Stimulated activated CD8-positive, alpha-beta memory T cell treated with anti-CD3 and anti-CD28 coated beads, Interleukin-4, amount 100 ng/mL, for 4 hours (primary cell): ENCODE results near the gene TMEM131.
"Not testable (repeated sequence)": the region's sequence is repeated elsewhere in the genome, so short reads cannot be mapped to it uniquely, and the experiment has no call there.

Source experiments
- DNase-seq, 2 donors: peaks; one replicate each; pipeline ENCODE4 v3.0.0-alpha.2; 2020; ENCODE audit warnings: low read depth in 2 of 2, low spot score in 1 of 2

The TMEM131 gene

DNA sequence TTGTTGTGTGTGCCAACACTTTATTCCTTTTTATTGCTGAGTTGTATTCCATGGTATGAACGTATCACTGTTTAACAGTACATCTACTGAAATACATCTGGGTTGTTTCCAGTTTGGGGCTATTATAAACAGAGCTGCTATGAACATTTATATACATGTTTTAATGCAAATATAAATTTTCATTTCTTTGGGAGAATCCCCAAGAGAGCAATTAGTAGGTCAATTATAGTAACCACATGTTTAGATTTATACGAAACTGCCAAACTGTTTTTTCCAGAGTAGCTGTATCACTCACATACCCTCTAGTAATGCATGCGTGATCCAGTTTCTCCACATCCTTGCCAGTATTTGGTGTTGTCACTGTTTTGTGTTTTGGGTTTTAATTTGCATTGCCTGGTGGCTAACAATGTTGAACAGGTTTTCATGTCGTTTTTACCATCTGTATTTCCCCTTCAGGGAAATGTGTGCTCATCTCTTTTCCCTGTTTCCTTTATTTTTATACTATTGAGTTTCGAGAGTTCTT lies 81.0 kb downstream of the TMEM131 start:
- DNase-seq = no peak

DNA sequence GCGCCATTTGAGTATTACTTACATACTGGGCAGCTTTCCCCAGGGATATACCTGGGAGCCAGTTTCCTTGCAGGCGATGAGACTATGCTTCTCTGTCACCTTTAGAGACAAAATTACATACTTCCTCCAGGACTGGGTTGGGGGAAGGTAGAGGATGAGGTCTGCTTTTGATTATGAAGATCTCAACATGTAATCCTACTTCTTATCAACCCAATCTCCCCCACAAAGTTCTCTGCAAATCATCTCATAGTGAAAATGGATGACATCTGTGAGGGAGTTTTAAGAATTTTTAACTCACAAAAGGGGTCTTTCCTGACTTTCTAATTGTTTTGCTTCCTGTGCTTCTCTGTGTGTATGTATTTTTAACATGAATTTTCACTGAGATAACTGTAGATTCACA lies 81.9 kb downstream of the TMEM131 start:
- no peak for DNase-seq

DNA sequence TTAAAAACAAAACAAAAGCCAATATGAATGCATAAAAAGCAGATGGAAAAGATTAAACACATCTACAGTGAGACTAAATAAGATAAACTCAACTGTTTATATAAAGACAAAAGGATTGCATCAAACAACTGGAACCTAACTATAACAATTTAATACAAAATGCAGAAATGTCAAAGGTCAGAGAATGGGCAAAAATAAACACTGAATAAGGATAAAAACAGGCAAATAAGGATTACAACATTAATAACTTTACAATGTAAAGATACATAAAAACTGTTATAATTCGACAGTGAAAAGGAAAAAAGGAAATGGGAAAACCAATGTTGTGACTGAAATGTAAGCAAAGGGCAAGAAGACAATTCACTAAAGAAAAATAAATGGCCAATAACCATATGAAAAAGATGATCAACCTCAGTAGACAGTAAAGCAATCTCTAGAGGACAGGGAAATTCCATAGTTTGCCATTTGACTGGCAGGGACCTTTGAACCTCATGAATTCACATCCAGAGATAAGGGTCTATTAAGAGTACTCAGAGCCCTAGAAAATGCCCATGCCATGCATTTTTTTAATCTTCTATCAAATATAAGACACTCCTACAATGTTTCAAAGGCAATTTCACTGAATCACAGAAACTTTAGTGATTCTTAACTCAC lies 83.7 kb downstream of the TMEM131 start:
- DNase-seq = no peak

DNA sequence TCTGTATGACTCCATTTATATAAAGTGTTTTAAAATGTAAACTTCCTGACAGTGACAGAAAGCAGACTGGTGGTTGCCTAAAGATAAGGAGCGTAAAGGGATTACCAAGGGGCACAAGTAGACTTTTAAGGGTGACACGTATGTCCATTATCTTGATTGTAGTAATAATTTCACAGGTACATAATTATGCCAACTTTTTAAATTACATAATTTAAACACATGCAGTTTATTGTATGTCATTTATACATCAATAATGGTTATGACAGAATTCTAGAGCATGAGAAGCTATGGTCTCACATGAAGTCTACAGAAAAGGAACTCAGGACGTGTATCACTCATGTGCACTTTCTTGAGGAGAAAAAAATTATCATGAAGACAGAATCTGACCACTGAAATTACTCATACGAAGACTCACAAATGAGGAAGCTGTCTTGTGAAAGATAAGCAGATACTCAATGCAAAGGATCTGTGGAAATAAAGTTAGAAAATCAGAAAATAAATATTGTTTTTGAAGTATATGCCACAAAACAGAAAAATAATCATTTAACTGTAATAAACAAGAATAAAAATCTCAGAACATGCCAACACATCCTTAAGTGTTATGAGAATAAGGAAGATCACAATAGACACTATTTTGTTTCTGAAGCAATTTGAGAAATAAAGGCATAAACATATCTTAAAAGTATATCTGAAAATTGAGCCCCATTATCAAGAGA lies 84.4 kb downstream of the TMEM131 start:
- no peak for DNase-seq

DNA sequence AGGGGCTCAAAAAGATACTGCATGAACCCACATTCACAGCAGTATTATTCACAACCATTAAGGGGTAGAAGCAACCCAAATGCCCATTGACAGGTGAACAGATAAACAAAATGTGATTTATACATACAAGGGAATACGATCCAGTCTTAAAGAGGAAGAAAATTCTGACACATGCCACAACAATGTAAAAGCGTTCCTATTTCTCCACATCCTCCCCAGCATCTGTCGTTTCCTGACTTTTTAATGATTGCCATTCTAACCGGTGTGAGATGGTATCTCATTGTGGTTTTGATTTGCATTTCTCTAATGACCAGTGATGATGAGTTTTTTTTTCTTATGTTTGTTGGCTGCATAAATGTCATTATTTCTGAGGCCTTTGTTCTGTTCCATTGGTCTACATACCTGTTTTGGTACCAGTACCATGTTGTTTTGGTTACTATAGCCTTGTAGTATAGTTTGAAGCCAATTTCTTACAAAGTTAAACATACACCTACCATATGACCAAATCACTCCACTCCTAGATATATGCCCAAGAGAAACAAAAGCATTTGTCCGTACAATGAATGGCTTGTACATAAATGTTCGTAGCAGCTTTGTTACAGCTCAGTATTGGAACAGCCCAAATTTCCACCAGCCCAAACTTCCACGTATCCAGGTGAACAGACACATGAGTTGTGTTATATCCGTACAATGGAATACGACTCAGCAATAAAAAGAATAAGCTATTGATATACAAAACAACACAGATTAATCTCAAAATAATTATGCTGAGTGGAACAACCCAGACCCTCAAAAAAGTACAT lies 85.1 kb downstream of the TMEM131 start:
- DNase-seq = no peak

DNA sequence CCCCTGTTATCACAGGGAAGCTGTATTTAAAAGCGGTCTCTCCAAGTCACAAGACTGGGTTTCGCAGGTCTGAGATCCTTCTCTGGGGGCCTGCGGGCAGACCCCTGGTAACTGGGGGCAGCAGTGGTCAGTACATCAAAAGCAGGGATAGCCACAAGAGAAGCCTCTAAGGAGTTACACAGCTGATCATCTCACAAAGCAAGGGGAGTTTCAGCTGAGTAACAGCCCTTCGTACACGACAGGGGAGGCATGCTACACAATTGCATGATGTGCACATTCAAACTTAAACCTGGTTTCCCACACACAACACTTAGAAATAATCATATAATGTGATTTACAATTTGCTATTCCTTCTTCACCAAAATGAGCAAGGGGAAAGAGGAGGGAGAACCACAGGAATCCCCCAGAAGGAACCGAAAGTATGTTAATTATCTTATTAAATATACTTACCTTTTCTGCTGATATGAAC lies 87.5 kb downstream of the TMEM131 start:
- no peak for DNase-seq

DNA sequence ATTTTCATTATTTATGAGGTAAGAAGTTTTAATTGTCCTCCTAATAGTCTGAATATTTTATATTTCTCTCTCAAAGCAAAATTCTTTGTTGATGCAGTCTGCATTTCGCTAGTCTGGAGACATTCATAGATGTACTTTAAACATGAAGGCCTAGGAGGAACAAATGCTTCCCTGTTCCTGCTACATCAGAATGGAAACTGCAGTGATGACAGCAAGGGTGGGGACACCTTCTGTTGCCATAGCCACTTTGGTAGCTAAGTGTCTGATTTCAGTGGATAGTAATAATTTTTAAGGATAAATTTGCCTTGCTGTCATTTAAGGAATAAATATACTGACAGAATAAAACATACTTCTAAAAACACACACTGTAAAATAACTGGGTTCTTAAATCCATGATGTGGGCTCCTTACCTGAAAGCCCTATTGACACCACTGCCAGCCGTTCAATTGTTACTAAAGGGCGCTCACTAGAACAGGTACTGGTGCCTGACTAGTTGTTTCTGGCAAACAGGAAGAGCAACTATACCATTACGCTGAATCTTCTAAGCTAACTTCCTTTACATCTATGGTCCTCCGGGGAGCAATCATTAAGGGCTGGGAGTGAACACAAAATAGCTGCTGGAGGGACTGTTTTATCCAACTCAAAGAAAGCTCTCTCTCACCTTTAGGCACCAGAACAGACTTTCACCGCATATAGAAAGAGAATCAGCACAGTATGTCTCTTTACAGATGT lies 88.2 kb downstream of the TMEM131 start:
- no peak for DNase-seq

DNA sequence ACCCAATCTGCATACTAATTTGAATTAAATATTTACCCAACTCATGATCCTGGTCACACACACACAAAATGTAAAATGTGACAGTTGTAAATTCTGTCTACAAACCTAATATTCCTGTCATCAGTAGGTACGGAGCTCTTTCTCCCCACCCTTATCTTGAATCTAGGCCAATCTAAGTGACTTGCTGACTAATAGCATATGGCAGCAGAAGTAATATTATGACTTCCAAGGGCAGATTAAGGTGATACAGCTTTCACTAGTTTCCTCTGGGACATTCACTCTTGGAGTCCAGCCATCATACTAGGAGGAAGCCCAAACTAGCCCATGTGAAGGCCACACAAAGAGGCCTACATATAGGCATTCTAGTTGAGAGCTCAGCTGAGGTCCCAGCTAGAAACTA lies 89.4 kb downstream of the TMEM131 start:
- no peak for DNase-seq

DNA sequence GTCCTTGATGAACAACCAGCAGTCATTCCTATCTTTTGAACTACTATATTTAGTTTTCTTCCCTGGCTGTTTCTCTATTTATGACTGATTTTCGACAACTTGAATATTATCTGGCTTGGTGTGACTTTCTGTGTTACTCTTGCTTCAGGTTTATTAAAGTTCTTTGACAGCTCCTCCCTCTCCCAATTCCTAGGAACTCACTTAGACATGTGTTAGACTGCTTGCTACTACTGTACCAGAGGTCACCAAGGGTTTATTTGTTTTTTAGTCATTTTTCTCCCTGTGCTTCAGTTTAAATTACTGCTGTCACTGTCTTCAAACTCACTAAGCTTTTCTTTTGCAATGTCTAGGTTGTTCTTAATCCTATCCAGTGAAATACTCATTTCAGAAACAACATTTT lies 90.5 kb downstream of the TMEM131 start:
- no peak for DNase-seq

DNA sequence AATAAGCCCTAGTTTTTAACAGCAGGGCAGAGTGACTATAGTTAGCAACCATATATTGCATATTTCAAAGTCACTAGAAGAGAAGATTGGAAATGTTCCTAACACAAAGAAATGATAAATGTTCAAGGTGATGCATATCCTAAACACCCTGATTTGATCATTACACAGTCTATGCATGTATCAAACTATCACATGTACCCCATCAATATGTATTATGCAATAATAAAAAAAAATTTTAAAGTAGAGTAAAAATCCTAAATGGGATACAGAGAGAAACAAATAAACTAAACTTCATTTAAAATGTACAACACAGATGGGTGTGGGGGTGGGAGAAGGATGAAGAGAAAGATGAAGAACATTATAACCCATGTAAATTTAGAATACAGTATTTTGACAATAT lies 93.9 kb downstream of the TMEM131 start:
- DNase-seq = no peak

DNA sequence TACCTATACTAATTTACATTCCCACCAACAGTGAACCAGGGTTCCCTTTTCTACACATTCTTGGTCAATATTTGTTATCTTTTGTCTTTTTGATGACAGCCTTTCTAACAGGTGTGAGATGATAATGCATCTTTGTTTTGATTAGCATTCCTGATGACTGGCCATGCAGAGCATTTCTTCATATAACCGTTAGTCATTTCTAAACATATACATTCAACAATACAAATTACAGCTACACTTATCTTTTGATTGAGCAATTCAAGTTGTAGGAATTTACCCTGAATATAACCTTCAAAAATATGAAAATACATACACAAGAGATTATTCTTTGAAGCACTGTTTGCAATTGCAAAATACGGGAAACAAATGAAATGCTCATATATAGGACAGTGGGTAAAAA lies 94.9 kb downstream of the TMEM131 start:
- DNase-seq = no peak

DNA sequence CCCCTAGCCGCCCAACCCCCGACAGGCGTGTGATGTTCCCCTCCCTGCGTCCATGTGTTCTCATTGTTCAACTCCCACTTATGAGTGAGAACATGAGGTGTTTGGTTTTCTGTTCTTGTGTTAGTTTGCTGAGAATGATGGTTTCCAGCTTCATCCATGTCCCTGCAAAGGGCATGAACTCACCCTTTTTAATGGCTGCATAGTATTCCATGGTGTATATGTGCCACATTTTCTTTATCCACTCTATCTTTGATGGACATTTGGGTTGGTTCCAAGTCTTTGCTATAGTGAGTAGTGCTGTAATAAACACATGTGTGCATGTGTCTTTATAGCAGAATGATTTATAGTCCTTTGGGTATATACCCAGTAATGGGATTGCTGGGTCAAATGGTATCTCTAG lies 102.7 kb downstream of the TMEM131 start:
- DNase-seq = not testable (repeated sequence)

DNA sequence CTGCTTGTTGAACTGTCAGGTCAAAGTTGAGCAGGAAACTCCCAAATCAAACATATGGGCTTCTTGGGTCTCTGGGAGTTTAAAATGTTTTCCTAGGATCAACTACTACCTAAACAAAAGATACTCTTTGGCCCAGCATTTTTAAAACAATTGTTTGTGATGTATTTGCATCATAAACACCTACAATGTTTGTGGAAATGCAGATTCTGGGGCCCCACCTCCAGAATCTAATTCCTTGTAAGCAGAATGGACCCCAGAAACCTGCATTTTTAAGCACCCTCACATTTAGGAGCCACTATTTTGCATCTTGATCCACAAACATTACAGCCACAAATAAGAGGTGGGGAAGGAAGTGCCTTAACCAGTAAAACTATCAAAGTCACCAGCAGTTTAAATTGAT lies 104.1 kb downstream of the TMEM131 start:
- DNase-seq = no peak

DNA sequence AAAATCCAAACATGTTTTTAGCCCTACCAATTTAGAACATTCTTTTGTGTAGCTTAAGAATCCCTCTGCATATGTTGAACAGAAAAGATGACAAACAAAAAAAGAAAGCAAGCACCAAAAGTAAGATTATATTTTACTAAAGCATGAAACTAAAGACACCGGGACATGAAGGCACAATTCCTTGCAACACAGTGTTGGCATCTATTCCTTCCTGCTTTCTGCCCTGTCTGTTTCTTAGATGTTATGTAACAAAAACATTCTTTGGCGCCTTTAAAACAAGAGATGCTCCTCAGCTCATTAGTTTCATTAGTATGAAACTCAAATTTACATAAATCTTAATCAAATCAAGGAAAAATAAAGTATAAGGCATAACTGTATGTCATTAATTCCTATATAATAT lies 106.6 kb downstream of the TMEM131 start:
- no peak for DNase-seq

DNA sequence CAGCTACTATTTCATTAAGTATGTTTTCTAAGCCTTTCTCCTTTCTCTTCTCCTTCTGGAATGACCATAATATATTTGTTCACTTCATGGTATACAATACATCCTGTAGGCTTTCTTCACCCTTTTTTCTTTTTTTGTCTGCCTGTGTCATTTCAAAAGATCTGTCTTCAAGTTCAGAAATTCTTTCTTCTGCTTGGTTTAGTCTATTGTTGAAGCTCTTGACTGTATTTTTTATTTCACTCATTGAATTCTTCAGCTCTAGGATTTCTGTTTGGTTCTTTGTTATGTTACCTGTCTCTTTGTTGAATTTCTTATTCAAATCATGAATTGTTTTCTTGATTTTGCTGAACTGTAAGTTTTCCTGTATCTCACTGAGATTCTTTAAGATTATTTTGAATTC lies 109.9 kb downstream of the TMEM131 start:
- DNase-seq = no peak

DNA sequence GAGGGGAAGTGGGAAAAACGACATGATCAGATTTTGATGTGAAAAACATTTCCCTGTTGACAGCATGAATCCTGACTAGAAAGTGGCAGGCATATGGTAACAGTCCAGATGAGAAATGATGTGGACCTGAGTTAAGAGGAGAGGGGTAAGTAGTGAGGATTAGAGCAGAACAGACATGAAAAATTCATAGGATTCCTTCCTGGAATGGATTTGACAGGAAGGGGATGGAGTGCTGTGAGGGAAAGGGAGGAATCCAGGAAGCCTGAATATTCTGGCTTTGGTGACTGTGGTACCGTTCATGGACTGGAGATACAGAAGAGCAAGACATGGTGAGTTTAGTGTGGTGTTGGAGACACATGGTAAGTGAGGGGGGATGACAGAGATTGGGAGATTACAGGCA lies 115.4 kb downstream of the TMEM131 start:
- no peak for DNase-seq

DNA sequence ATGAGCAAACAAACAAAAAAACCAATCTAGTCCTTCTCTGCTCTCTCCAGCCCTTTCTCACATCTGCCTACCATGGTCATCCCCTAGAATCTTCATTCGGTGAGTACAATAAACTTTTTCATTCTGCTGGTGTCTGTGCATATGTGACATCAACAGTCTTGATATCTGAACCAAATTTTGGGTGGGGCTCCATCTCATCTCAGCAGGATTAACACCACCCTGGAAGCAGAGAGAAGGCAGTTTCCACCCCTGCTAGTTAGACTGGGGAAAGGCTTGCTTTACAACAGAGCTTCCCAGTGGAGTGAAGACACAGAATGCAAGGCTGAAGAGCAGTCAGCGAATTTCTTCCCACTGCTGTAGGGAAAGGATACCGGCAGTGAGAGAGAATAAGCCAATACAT lies 116.9 kb downstream of the TMEM131 start:
- DNase-seq = no peak

DNA sequence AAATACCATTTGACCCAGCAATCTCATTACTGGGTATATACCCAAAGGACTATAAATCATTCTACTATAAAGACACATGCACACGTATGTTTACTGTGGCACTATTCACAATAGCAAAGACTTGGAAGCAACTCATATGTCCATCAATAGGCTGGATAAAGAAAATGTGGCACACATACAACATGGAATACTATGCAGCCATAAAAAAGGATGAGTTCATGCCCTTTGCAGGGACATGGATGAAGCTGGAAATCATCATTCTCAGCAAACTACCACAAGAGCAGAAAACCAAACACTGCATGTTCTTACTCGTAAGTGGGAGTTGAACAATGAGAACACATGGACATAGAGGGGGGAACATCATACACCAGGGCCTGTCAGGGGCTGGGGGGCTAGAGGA lies 117.4 kb downstream of the TMEM131 start:
- not testable (repeated sequence) for DNase-seq

DNA sequence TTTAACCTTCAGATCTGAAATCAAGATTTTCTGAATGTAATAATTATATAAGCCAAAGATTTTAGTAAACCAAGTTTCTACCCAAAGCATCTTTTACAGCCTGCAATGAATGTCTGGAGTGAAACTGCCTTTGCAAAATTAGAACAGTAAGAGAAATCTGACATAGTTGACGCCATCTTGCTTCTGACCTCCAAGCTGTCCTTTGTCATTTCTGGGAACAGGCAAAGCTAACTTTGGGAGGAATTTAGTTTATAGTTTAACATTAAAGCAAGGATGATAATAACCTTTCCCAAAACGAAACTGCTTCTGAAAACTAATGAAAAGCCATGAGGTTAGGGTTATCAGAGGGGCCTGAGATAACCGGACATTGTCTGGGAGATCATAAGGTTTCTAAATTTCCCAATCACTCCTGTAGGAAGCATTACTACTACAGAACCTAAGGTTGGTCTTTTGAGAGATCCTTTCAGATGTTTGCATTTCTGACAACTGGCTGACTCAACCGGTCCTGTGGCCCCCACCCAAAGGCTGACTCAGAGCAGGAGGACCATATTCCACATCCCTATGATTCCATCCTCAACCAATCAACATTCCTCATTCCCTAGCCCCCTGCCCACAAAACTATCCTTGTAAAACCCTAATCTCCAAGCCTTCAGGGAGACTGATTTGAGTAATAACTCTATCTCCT lies 124.5 kb downstream of the TMEM131 start:
- no peak for DNase-seq

DNA sequence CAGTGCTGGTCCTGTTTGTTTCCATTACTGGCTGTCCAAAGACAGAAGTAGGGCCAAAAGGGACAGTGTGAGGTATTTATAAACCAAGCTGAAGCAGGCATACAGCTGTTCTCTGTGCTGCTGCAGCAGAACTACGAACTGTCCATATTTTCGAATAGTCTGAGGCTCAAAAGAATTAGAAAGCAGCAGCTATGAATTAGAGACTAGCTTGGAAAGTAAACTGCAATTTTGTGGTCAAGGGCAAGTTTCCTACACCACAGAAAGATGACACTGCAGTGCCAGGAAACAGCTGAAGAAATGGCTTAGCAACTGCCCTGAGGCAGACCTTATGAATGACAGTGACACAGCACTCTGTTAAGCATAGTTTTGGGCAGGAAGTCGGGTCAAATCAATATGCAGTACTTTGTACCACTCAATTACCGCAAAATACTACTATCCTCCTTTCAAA lies 125.3 kb downstream of the TMEM131 start:
- DNase-seq = peak; percentile 1 to 10
